Muscle of leg (tissue), 11 donors: ENCODE data around the gene CALY. TPM values are rescaled to one million over a fixed set of nuclear protein-coding genes. Genes with fewer than 3 reads are reported as not detected.

Experiments
- DNase-seq: peaks from one replicate; pipeline ENCODE4 v3.0.0; 2013
- H3K27ac ChIP-seq: one replicate; pipeline ENCODE4 v1.5.1; 2013; ENCODE audit warnings: mild to moderate bottlenecking, low read length, control low read depth
- H3K27me3 ChIP-seq: one replicate; pipeline ENCODE4 v1.6.1; 2013; ENCODE audit warnings: low read length; ENCODE audit not compliant: control insufficient read depth, insufficient read depth
- H3K36me3 ChIP-seq: one replicate; pipeline ENCODE4 v1.6.1; 2013; ENCODE audit warnings: low read length; ENCODE audit not compliant: control insufficient read depth, insufficient read depth
- H3K4me1 ChIP-seq: one replicate; pipeline ENCODE4 v1.6.1; 2013; ENCODE audit warnings: low read length; ENCODE audit not compliant: control insufficient read depth, insufficient read depth
- H3K4me3 ChIP-seq: one replicate; pipeline ENCODE4 v1.5.1; 2013; ENCODE audit warnings: low read length, control low read depth
- H3K9me3 ChIP-seq: replicated peaks from 2 replicates; pipeline ENCODE4 v1.6.1; 2013; ENCODE audit warnings: low read depth, low read length; ENCODE audit not compliant: control insufficient read depth
- WGBS: methylation state at CpG from one replicate; pipeline ENCODE4 v1.1.5; 2013; ENCODE audit warnings: missing lambda C conversion rate; ENCODE audit not compliant: insufficient coverage; 5-methylcytosine and 5-hydroxymethylcytosine counted together
- polyA plus RNA-seq, 8 donors: library from polyadenylated mRNA; unstranded; fragments of 120-200 nt; gene quantifications; one replicate each; pipeline versions ENCODE4 v1.2.1 to v1.2.3, GENCODE V29; 2013; ENCODE audit warnings: inconsistent platforms in 1 of 8, low replicate concordance in 1 of 8; ENCODE audit not compliant: insufficient read length in 8 of 8, insufficient read depth in 1 of 8
- total RNA-seq: library from RNA; stranded (reverse); fragments of 120-200 nt; gene quantifications from one replicate; pipeline ENCODE4 v1.2.4, GENCODE V29; 2013

The CALY gene
- total and polyA plus RNA-seq, 9 donors: 0.08 to 0.16 TPM; not detected in 7

DNA sequence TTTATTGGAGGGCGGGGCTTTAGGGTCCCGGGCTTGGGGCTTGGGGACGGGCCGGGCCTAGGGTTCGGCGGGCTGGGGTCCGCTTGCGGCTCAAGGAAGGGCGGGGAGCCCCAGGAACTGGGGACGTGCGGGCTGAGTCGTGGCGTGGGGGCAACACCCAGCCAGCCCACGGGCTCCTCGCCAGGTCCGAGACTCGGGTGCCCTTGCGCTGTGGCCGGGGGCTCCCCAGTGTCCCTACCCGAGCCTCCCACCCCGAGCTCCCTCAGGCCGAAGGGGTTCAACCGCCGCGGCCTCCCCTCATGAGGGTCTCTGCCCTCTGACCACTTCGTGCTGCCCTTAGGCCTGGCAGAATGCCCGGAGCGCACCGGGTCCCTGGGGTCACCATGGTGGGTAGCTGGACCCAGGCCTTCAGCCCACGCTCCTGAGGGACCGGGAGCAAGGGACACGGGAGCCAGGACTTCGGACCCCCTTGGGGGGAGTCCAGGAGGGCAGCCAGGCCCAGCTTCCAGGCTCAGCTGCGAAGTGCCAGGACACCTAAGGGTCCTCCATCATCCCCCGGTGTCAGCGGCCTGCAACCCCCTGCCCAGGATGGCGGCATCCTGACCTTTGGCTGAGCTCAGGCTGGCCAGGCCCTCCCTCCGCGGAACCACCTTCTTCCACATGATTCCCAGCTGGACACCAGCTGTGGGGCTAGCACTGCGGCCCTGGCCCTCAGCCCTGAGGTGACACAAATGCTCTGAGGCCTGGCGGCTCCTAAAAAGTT is 21.6 kb upstream of the CALY start:
- Histone ChIP-seq H3K4me3 (no peak overlapping the region), H3K36me3 (peaks cover 20% of the 10 kb centered on the region), H3K27me3 (no peaks in the 10 kb centered on the region), H3K4me1 (peaks cover 13% of the 10 kb centered on the region), H3K9me3 (peaks cover 2% of the 10 kb centered on the region), H3K27ac (no peak overlapping the region)
- 70% methylated on average over 33 of the region's 41 CpGs for WGBS
- DNase-seq: no peak

- Histone ChIP-seq H3K4me1 (peaks cover 13% of the 10 kb centered on the region), H3K4me3 (peak within 1 kb of the TSS; percentile 42), H3K9me3 (peaks cover 2% of the 10 kb centered on the region), H3K36me3 (peaks cover 11% of the 10 kb centered on the region), H3K27ac (no peak within 1 kb of the TSS), H3K27me3 (no peaks in the 10 kb centered on the region)
- WGBS: under 1% methylated on average over 63 of the region's 83 CpGs
- DNase-seq: peak; percentile 75
These were observed 20.8 kb upstream of the CALY start, which contains the start of gene FUOM for GRCh38 chr10:133357285-133358161. TSS of gene FUOM (minus strand) at chr10:133358019. CDS start at chr10:133358007, 12 bp downstream.

DNA sequence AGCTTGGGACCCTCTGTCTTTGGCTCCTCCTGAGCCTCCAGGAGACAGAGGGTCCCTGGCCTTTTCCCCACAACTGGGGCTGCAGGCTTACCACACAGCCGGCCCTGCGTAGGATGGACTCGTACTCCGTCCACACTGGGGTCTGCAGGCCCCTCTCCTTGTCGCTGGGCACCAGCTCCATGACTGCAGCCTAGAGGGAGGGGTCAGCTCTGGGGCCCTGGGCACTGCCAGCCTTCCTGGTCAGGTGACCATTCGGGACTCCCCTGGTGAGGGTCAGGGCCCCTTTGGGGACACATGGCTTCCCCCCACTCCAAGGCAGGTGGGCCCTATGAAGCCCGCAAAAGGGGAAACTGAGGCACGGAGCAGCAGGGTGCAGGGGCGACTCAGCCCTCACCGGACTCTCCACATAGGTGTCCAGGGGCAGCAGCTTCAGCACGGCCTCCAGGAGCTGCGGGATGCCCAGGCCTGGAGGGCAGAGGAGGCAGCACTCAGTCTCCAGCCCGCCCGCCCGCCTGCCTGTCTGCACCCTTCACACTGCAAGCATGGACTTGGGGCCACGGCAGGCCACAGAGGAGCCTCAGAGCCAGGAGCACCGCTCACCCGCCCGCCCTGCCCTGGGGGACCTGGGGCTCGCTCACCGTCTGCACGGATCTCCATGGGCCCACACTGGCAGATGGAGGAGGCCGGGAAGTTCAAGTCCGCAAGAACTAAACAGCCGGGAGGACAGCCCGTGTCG is 20.0 kb upstream of the CALY start:
- 42% methylated on average over 27 of the region's 27 CpGs for WGBS
- peak overlapping the region; percentile 42 for H3K4me3 ChIP-seq
- H3K27ac ChIP-seq: no peak overlapping the region
- peaks cover 4% of the 10 kb centered on the region for H3K36me3 ChIP-seq
- peaks cover 2% of the 10 kb centered on the region for H3K9me3 ChIP-seq
- peaks cover 13% of the 10 kb centered on the region for H3K4me1 ChIP-seq
- DNase-seq: no peak
- no peaks in the 10 kb centered on the region for H3K27me3 ChIP-seq

DNA sequence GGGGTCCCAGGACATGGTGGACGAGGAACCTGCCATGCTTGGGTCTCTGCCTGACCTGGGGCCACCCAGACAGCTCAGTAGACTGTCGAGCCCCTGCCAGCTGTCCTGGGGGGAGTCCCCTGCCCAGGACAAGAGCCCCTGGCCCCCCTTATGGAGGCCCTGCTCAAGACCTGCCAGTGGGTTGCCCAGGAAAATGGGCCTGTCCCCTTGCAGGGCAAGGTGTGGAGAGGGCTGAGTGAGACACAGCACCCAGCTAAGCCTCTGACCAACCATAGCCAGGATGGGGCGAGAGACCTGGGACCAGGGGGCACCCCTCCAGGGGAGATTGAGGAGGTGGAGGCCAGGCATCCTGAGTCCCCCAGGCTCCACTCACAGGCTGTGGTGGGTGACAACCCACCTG is 19.3 kb upstream of the CALY start:
- WGBS: 94% methylated on average over 2 of the region's 3 CpGs
- DNase-seq: no peak
- Histone ChIP-seq H3K4me3 (no peak overlapping the region), H3K36me3 (no peaks in the 10 kb centered on the region), H3K9me3 (no peaks in the 10 kb centered on the region), H3K4me1 (peaks cover 13% of the 10 kb centered on the region), H3K27me3 (peaks cover 1% of the 10 kb centered on the region), H3K27ac (no peak overlapping the region)

DNA sequence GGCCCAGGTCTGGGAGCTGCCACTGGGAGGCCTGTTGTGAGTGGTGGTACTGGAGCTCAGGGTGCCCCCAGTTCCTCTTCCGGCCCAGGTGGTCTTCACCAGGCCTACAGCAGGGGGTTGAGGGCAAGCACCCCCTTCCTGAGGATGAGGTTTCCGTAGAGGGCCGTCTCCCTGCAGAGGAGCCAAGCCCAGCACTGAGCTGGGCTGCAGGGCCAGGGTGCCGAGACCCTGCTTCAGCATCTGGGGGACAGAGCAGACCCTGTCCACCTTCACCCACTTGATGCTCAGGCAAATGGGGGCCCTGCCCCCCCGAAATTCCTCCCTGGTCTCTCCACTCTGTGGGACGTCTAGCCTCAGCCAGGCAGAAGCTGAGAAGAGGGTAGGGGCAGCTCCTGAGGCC is 18.6 kb upstream of the CALY start:
- H3K9me3 ChIP-seq: no peaks in the 10 kb centered on the region
- no peaks in the 10 kb centered on the region for H3K36me3 ChIP-seq
- no peak overlapping the region for H3K4me3 ChIP-seq
- H3K27me3 ChIP-seq: peaks cover 2% of the 10 kb centered on the region
- no peak overlapping the region for H3K27ac ChIP-seq
- WGBS: 95% methylated on average over 4 of the region's 6 CpGs
- no peak for DNase-seq
- H3K4me1 ChIP-seq: peaks cover 13% of the 10 kb centered on the region

GRCh38 chr10:133354672-133355240 is 18.1 kb upstream of the CALY start:
- H3K27me3 ChIP-seq: peaks cover 2% of the 10 kb centered on the region
- no peaks in the 10 kb centered on the region for H3K36me3 ChIP-seq
- peaks cover 13% of the 10 kb centered on the region for H3K4me1 ChIP-seq
- no peak overlapping the region for H3K4me3 ChIP-seq
- no peak overlapping the region for H3K27ac ChIP-seq
- no peak for DNase-seq
- WGBS: 88% methylated on average over 10 of the region's 14 CpGs
- H3K9me3 ChIP-seq: no peaks in the 10 kb centered on the region

DNA sequence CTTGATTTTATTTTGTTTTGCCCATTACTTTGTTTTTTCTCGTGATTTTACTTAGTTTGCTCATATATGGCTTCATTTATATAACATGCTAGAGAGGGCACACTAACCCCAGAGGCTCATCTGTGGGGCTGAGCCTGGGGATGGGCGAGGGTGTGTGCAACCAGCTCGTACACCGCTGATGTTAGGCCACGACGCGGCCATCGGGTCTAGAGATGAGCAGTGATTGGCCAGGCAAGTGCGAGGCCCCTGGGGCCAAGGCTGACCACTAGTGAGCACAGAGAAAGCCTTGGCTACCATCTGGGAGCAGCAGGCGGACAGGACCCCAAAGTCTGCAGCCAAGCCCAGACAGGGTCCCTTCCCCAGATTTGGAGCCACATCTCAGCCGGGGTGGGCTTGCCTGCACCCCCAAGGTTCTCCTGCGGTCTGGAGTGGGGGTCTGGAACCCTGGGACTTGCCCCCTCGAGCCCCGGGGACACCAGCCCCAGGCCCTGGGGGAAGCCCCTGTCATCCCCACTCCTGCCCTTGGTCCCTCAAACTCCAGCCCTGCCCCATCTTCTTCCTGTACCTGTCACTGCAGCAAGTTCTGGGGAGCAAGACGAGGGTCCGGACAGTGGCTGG is 17.4 kb upstream of the CALY start:
- H3K27ac ChIP-seq: no peak overlapping the region
- H3K4me3 ChIP-seq: no peak overlapping the region
- peaks cover 13% of the 10 kb centered on the region for H3K4me1 ChIP-seq
- WGBS: 82% methylated on average over 14 of the region's 16 CpGs
- H3K9me3 ChIP-seq: no peaks in the 10 kb centered on the region
- DNase-seq: no peak
- H3K27me3 ChIP-seq: peaks cover 3% of the 10 kb centered on the region
- no peaks in the 10 kb centered on the region for H3K36me3 ChIP-seq

DNA sequence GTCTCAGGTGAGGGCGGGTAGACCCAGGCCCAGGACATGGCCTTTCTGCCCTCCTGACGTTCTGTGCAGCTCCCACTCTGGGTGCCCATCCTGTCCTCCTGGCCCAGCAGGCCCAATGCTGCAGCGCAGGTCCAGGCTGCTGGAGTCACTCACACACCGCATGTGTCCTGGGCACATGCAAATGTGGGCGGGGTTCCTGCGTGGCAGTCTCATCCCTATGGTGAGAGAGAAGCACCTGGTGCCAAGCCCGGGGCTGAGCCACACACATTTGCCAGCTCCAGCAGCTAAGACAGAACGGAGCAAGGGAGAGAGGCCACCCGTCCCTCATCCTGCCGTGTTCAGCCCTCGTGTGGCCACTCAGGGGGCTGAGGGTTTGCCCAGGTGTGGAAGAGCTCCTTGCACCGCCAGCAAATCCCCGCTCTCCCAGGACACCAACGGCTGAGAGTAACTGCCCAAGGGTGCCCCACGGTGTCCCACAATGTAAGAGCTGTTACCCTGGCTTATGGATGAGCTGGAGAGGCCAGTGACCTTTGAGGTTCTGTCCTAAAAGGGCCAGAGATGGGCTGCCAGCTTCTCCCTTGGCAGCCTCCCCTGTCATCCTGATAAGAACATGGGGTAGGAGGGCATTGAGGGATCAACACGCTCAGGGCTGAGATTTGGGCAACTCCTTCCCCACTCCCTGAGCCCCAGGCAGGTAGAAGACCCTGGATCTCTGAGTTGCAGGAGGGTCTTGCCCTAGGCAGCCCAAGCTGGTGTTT is 16.7 kb upstream of the CALY start:
- no peak for DNase-seq
- no peak overlapping the region for H3K4me3 ChIP-seq
- 75% methylated on average over 15 of the region's 16 CpGs for WGBS
- no peaks in the 10 kb centered on the region for H3K36me3 ChIP-seq
- H3K9me3 ChIP-seq: no peaks in the 10 kb centered on the region
- no peak overlapping the region for H3K27ac ChIP-seq
- peaks cover 13% of the 10 kb centered on the region for H3K4me1 ChIP-seq
- H3K27me3 ChIP-seq: peaks cover 4% of the 10 kb centered on the region
